H1 (cell line): Measurements from ENCODE around the gene CD99. TPM values are rescaled to one million over a fixed set of nuclear protein-coding genes. Genes with fewer than 3 reads are reported as not detected.

ENCODE experiments used
- CREB1 ChIP-seq: IDR thresholded peaks from 2 replicates; pipeline ENCODE4 v1.6.1; 2012; ENCODE audit warnings: inconsistent platforms
- GTF2F1 ChIP-seq: IDR thresholded peaks from 2 replicates; pipeline ENCODE4 v1.6.1; 2012; ENCODE audit warnings: low read depth, low read length, improper control_type of control experiment, borderline replicate concordance
- JUN ChIP-seq: IDR thresholded peaks from 2 replicates; pipeline ENCODE4 v1.6.1; 2011; ENCODE audit warnings: low read depth, mild to moderate bottlenecking, improper control_type of control experiment, low read length
- NRF1 ChIP-seq: IDR thresholded peaks from 2 replicates; pipeline ENCODE4 v1.6.1; 2011; ENCODE audit warnings: mild to moderate bottlenecking, low read depth, low read length, improper control_type of control experiment
- RNF2 ChIP-seq: fragments of 200-900, 300-1000 bp; sonication (generic); IDR thresholded peaks from 2 replicates; pipeline ENCODE4 v1.7.1; 2016; ENCODE audit warnings: borderline replicate concordance, low read depth, mild to moderate bottlenecking, antibody characterized with exemption, low read length; ENCODE audit not compliant: poor library complexity, severe bottlenecking; ENCODE audit errors: missing control alignments
- SIN3A ChIP-seq, 2 experiments: IDR thresholded peaks in 1 of 2; conservative IDR thresholded peaks in 1 of 2; 2 replicates each; pipeline ENCODE4 v1.6.1; 2011 to 2012; ENCODE audit warnings: low read length in 2 of 2, improper control_type of control experiment in 1 of 2, low read depth in 1 of 2, mild to moderate bottlenecking in 1 of 2
- SP4 ChIP-seq: IDR thresholded peaks from 2 replicates; pipeline ENCODE4 v1.6.1; 2012; ENCODE audit warnings: low read length, inconsistent platforms
- TAF1 ChIP-seq: IDR thresholded peaks from 2 replicates; pipeline ENCODE4 v1.6.1; 2011; ENCODE audit warnings: mild to moderate bottlenecking, low read depth, low read length
- polyA plus RNA-seq, 7 experiments: library from polyadenylated mRNA; depleted of rRNA in 3 of 7; stranded (reverse) in 5 of 7; unstranded in 2 of 7; fragments of >200 nt in 5 of 7; fragments of 200-250 nt in 2 of 7; gene quantifications; 1 replicate in 5 of 7; 2 replicates in 1 of 7; 4 replicates in 1 of 7; pipeline versions ENCODE4 v1.2.1 to v1.2.3, GENCODE V29; 2011 to 2013; ENCODE audit warnings: missing spikeins in 2 of 7, mixed read lengths in 2 of 7
- total RNA-seq: library from RNA; stranded (reverse); fragmentation: NEBNext Ultra II Directional; extraction: Animal tissue kit (Norgen Biotek cat#: 25700); gene quantifications from 2 replicates; pipeline ENCODE4 v1.2.1, GENCODE V29; 2021

Gene CD99
- total and polyA plus RNA-seq, 2 of the 8 experiments (the other 6 are each of a cell fraction or from before 2014, with no cell fraction given) = 30.1 to 47.8 TPM

GRCh38 chrX:2714551-2714950 is 23.5 kb downstream of the CD99 start (continued):
- TF ChIP-seq RNF2 = no peak
- no peak for TF ChIP-seq NRF1
- TF ChIP-seq SIN3A (conservative IDR thresholded peaks at IDR 0.05 in 1 of 2, IDR thresholded peaks at IDR 0.05 in 1 of 2; ENCODE audit: low read depth in 1 of 2, low read length in 2 of 2) = no peak
- no peak for TF ChIP-seq CREB1
- no peak for TF ChIP-seq GTF2F1
- no peak for TF ChIP-seq JUN
- no peak for TF ChIP-seq SP4
- TF ChIP-seq TAF1 = no peak
